ENCODE data around the gene CPNE2. TPM values are rescaled to one million over a fixed set of nuclear protein-coding genes. Genes with fewer than 3 reads are reported as not detected.

Gene CPNE2
- total and polyA plus RNA-seq, 4 donors: 6.8 to 14.6 (median 11.0) TPM

DNA sequence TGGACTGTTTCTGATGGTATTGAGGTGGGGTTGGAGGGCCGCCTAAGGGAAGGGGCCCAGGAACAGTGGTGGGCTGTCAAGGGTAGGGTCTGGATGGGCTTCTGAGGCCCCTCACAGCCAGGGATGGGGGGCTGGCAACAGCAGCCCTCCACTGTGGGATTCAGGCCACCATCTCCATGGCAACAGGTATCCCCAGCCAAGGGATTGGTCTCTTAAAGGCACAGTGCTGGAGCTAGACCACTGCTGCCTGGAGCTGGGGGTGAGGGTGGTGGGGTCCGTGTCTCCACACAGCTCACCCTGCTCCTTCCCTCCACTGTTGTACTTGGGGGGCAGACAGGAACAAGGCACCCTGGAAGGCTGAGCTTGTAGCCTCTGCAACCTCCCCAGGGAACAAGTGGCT is 51.6 kb downstream of the CPNE2 start:
- Histone ChIP-seq H3K27ac (ENCODE audit: low read depth in 1 of 2, low read length in 2 of 2) (no peak overlapping the region), H3K27me3 (ENCODE audit: control insufficient read depth in 4 of 4, insufficient read depth in 4 of 4, low read length in 3 of 4) (no peaks in the 10 kb centered on the region), H3K4me3 (ENCODE audit: low read depth in 1 of 3, low read length in 3 of 3) (no peak overlapping the region), H3K36me3 (ENCODE audit: control insufficient read depth in 4 of 4, insufficient read depth in 3 of 4, low read depth in 1 of 4, low read length in 3 of 4) (no peaks in the 10 kb centered on the region), H3K9me3 (ENCODE audit: control insufficient read depth in 4 of 4, low read length in 3 of 4) (no peaks in the 10 kb centered on the region), H3K9ac (ENCODE audit: low read depth in 1 of 2, low read length in 2 of 2) (no peak overlapping the region), H3K4me1 (ENCODE audit: control insufficient read depth in 4 of 4, insufficient read depth in 4 of 4, low read length in 3 of 4) (peaks cover 0 to 23% (median under 1%) of the 10 kb centered on the region in 4 donors)
- 95% methylated on average over 2 of the region's 2 CpGs for WGBS
- DNase-seq (ENCODE audit: low spot score): no peak
- TF ChIP-seq SP1 (IDR thresholded peaks at IDR 0.05): no peak
- TF ChIP-seq EGR1 (IDR thresholded peaks at IDR 0.05; ENCODE audit: low read depth in 2 of 2): no peak
- TF ChIP-seq, protein P1, sequence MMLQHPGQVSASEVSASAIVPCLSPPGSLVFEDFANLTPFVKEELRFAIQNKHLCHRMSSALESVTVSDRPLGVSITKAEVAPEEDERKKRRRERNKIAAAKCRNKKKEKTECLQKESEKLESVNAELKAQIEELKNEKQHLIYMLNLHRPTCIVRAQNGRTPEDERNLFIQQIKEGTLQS (IDR thresholded peaks at IDR 0.05): no peak
- no peak for TF ChIP-seq NR2F2 (IDR thresholded peaks at IDR 0.05)
- no peak for TF ChIP-seq YY1 (IDR thresholded peaks at IDR 0.05)
- TF ChIP-seq GABPA (IDR thresholded peaks at IDR 0.05 in 1 of 2, conservative IDR thresholded peaks at IDR 0.05 in 1 of 2): no peak
- no peak for TF ChIP-seq CTCF (IDR thresholded peaks at IDR 0.05; ENCODE audit: low read depth, low read length, missing input control)
- TF ChIP-seq, protein P2, sequence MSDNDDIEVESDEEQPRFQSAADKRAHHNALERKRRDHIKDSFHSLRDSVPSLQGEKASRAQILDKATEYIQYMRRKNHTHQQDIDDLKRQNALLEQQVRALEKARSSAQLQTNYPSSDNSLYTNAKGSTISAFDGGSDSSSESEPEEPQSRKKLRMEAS (IDR thresholded peaks at IDR 0.05): no peak
- no peak for TF ChIP-seq HNF4G (IDR thresholded peaks at IDR 0.05)
- no peak for TF ChIP-seq RXRA (IDR thresholded peaks at IDR 0.05)

DNA sequence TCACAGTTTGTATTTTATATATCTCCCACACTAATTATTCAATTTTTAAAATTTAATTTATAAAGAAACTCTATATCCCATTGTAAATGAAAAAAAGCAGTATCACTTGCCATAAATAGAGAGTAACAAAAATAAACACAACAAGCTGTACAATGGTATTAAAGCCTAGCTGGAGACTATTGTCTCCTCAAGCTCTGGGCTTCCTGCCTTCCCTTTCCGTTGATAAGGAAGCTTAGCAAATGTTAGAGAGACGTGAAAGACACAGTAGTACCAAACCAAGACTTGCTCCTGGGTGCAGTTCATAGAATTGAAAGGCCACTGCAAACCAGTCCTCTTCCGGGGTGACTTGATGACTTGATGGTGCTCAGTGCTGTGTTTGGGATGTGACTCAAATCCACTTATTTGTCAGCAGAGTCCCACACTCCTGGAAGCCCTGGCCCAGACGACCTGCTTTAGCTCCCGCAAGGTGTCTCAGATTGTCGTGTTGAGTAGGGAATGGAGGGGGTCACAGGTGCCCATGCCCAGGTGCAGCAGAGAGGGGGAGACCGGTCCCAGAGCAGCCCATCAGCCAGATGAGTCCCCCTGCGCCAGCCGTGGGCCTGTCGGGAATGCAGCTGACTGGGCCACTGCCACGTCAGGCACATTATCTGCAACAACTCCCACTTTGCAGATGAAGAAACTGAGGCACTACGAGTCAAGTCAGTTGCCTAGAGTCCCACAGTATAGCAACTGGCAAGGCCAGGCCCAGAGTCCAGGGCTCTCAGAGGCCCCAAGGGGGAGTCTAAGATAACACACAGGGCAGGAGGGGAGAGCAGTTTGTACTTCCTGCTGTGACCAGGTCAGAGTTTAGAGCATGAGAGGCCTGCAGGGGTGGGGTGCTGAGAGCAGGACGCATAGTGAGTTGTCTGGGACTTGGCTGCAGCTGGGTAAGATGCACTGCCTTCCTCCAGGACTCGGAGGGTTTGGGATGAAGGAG is 53.0 kb downstream of the CPNE2 start:
- H3K27me3 ChIP-seq (ENCODE audit: control insufficient read depth in 4 of 4, insufficient read depth in 4 of 4, low read length in 3 of 4): no peaks in the 10 kb centered on the region
- no peak overlapping the region for H3K4me3 ChIP-seq (ENCODE audit: low read depth in 1 of 3, low read length in 3 of 3)
- no peak for DNase-seq (ENCODE audit: low spot score)
- peak overlapping the region in 1 of 2 donors; percentile 27 for H3K27ac ChIP-seq (ENCODE audit: low read depth in 1 of 2, low read length in 2 of 2)
- H3K9me3 ChIP-seq (ENCODE audit: control insufficient read depth in 4 of 4, low read length in 3 of 4): no peaks in the 10 kb centered on the region
- peaks cover 0 to 23% (median under 1%) of the 10 kb centered on the region in 4 donors for H3K4me1 ChIP-seq (ENCODE audit: control insufficient read depth in 4 of 4, insufficient read depth in 4 of 4, low read length in 3 of 4)
- no peaks in the 10 kb centered on the region for H3K36me3 ChIP-seq (ENCODE audit: control insufficient read depth in 4 of 4, insufficient read depth in 3 of 4, low read depth in 1 of 4, low read length in 3 of 4)
- TF ChIP-seq NR2F2 (IDR thresholded peaks at IDR 0.05) (peak; percentile 83), FOXA2 (IDR thresholded peaks at IDR 0.05) (no peak)
- no peak overlapping the region for H3K9ac ChIP-seq (ENCODE audit: low read depth in 1 of 2, low read length in 2 of 2)
- 78% methylated on average over 14 of the region's 14 CpGs for WGBS

GRCh38 chr16:57146040-57146647 is 53.8 kb downstream of the CPNE2 start:
- no peak overlapping the region for H3K27ac ChIP-seq (ENCODE audit: low read depth in 1 of 2, low read length in 2 of 2)
- TF ChIP-seq HNF4G (IDR thresholded peaks at IDR 0.05): no peak
- TF ChIP-seq JUND (IDR thresholded peaks at IDR 0.05): no peak
- no peak for TF ChIP-seq RAD21 (IDR thresholded peaks at IDR 0.05)
- TF ChIP-seq, protein P1 (IDR thresholded peaks at IDR 0.05): no peak
- no peak for TF ChIP-seq FOXA1 (IDR thresholded peaks at IDR 0.05)
- no peak for TF ChIP-seq RXRA (IDR thresholded peaks at IDR 0.05)
- TF ChIP-seq HNF4A (conservative IDR thresholded peaks at IDR 0.05): no peak
- TF ChIP-seq YY1 (IDR thresholded peaks at IDR 0.05): no peak
- no peak for TF ChIP-seq EGR1 (IDR thresholded peaks at IDR 0.05; ENCODE audit: low read depth in 2 of 2)
- no peak for TF ChIP-seq SP1 (IDR thresholded peaks at IDR 0.05)
- TF ChIP-seq, protein P3, sequence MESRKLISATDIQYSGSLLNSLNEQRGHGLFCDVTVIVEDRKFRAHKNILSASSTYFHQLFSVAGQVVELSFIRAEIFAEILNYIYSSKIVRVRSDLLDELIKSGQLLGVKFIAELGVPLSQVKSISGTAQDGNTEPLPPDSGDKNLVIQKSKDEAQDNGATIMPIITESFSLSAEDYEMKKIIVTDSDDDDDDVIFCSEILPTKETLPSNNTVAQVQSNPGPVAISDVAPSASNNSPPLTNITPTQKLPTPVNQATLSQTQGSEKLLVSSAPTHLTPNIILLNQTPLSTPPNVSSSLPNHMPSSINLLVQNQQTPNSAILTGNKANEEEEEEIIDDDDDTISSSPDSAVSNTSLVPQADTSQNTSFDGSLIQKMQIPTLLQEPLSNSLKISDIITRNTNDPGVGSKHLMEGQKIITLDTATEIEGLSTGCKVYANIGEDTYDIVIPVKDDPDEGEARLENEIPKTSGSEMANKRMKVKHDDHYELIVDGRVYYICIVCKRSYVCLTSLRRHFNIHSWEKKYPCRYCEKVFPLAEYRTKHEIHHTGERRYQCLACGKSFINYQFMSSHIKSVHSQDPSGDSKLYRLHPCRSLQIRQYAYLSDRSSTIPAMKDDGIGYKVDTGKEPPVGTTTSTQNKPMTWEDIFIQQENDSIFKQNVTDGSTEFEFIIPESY (IDR thresholded peaks at IDR 0.05): no peak
- TF ChIP-seq, protein P2 (IDR thresholded peaks at IDR 0.05): no peak
- no peak for TF ChIP-seq FOXA2 (IDR thresholded peaks at IDR 0.05)
- no peak for TF ChIP-seq CTCF (IDR thresholded peaks at IDR 0.05; ENCODE audit: low read depth, low read length, missing input control)
- H3K27me3 ChIP-seq (ENCODE audit: control insufficient read depth in 4 of 4, insufficient read depth in 4 of 4, low read length in 3 of 4): no peaks in the 10 kb centered on the region
- H3K4me1 ChIP-seq (ENCODE audit: control insufficient read depth in 4 of 4, insufficient read depth in 4 of 4, low read length in 3 of 4): peaks cover 0 to 23% (median under 1%) of the 10 kb centered on the region in 4 donors
- no peak for DNase-seq (ENCODE audit: low spot score)
- 82% methylated on average over 24 of the region's 24 CpGs for WGBS
- no peak overlapping the region for H3K4me3 ChIP-seq (ENCODE audit: low read depth in 1 of 3, low read length in 3 of 3)
- H3K9ac ChIP-seq (ENCODE audit: low read depth in 1 of 2, low read length in 2 of 2): no peak overlapping the region
- no peaks in the 10 kb centered on the region for H3K9me3 ChIP-seq (ENCODE audit: control insufficient read depth in 4 of 4, low read length in 3 of 4)
- H3K36me3 ChIP-seq (ENCODE audit: control insufficient read depth in 4 of 4, insufficient read depth in 3 of 4, low read depth in 1 of 4, low read length in 3 of 4): no peaks in the 10 kb centered on the region
